Measurements from ENCODE around the gene CTXND2. TPM values are rescaled to one million over a fixed set of nuclear protein-coding genes. Genes with fewer than 3 reads are reported as not detected.
A peak's percentile ranks its signal among the peaks of the same experiment; 100 is the strongest.

The CTXND2 gene
- total RNA-seq, 1 donor from 2014 or later, result not detected

DNA sequence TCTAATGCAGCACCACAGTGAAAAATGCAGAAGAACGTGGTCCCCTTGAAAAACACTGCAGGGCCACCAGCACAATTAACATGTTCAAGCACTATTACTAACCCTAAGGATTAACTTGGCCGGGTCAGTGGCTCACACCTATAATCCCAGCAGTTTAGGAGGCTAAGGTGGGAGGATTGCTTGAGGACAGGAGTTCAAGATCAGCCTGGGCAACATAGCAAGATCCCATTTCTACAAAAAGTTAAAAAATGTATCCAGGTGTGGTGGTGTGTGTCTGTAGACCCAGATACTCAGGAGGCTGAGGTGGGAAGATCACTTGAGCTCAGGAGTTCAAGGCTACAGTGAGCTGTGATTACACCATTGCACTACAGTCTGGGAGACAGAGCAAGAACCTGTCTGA is 13.4 kb upstream of the CTXND2 start:
- Histone ChIP-seq H3K36me3 (no peaks in the 10 kb centered on the region), H3K79me2 (ENCODE audit: low read depth) (peaks cover 71% of the 10 kb centered on the region), H3K4me3 (no peak overlapping the region), H3K4me1 (peaks cover 12% of the 10 kb centered on the region), H2AFZ (replicated peaks) (no peak overlapping the region), H3K9ac (no peak overlapping the region), H3K27me3 (no peaks in the 10 kb centered on the region), H3F3A (ENCODE audit: low read depth) (peaks cover 27% of the 10 kb centered on the region), H3K9me3 (ENCODE audit: low read depth) (no peaks in the 10 kb centered on the region), H4K20me1 (ENCODE audit: low read depth) (no peaks in the 10 kb centered on the region), H3K4me2 (no peak overlapping the region), H3K27ac (no peak overlapping the region)
- peaks cover 18% of the 10 kb centered on the region for H3K36me3 Mint-ChIP-seq
- H3K4me1 Mint-ChIP-seq, result peaks cover 19% of the 10 kb centered on the region
- H3K4me3 Mint-ChIP-seq, result no peak overlapping the region
- H3K27me3 Mint-ChIP-seq (ENCODE audit: insufficient read depth, low read depth), result peaks cover 3% of the 10 kb centered on the region
- no peak overlapping the region for H3K27ac Mint-ChIP-seq
- no peak for TF ChIP-seq EZH2 (IDR thresholded peaks at IDR 0.05)
- no peak for TF ChIP-seq EZH2phosphoT487 (IDR thresholded peaks at IDR 0.05)
- TF ChIP-seq, protein P1, sequence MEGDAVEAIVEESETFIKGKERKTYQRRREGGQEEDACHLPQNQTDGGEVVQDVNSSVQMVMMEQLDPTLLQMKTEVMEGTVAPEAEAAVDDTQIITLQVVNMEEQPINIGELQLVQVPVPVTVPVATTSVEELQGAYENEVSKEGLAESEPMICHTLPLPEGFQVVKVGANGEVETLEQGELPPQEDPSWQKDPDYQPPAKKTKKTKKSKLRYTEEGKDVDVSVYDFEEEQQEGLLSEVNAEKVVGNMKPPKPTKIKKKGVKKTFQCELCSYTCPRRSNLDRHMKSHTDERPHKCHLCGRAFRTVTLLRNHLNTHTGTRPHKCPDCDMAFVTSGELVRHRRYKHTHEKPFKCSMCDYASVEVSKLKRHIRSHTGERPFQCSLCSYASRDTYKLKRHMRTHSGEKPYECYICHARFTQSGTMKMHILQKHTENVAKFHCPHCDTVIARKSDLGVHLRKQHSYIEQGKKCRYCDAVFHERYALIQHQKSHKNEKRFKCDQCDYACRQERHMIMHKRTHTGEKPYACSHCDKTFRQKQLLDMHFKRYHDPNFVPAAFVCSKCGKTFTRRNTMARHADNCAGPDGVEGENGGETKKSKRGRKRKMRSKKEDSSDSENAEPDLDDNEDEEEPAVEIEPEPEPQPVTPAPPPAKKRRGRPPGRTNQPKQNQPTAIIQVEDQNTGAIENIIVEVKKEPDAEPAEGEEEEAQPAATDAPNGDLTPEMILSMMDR (IDR thresholded peaks at IDR 0.05), result no peak
- no peak for DNase-seq (ENCODE audit: low spot score)
- no peaks in the 10 kb centered on the region for H3K9me3 Mint-ChIP-seq

DNA sequence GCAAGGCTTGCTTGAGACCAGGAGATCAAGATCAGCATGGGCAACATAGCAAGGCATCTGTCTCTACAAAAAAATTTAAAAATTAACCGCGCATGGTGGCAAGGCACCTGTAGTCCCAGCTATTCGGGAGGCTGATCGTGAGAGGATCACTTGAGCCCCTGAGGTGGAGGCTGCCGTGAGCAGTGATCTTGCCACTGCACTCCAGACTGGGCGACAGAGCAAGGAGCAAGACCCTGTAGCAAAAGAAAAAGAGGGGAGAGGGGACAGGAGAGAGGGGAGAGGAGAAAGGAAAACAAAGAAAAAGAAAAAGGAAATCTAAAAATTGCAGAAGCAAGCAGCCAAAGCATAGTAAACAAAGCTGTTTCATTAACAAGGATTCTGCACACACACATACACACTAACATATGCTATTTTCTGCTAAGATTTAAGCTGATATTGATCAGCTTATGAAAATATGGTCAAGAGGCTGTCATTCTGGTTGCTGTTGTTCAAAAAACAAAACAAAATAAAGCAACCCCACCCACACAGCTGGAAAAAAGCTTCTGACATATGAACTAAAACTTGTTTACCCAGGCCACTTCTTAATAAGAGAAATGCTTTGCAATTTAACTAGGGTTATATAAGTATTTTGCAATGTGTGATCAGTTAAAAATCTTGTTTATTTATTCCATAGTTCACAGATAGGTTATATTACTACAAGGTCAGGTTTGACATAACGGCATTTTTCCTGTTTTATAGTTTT is 12.3 kb upstream of the CTXND2 start:
- Mint-ChIP-seq H3K27me3 (ENCODE audit: insufficient read depth, low read depth) (peaks cover 3% of the 10 kb centered on the region), H3K36me3 (peaks cover 18% of the 10 kb centered on the region), H3K9me3 (no peaks in the 10 kb centered on the region), H3K4me1 (peaks cover 19% of the 10 kb centered on the region), H3K4me3 (peak overlapping the region; percentile 97), H3K27ac (peak overlapping the region; percentile 95)
- H3K27ac ChIP-seq, result peak overlapping the region; percentile 0
- H3K4me2 ChIP-seq, result peak overlapping the region; percentile 93
- peaks cover 60% of the 10 kb centered on the region for H3K79me2 ChIP-seq (ENCODE audit: low read depth)
- no peak for DNase-seq (ENCODE audit: low spot score)
- H3K9ac ChIP-seq, result no peak overlapping the region
- no peaks in the 10 kb centered on the region for H3K27me3 ChIP-seq
- H3K4me3 ChIP-seq, result peak overlapping the region; percentile 89
- H3K4me1 ChIP-seq, result peaks cover 12% of the 10 kb centered on the region
- H3K36me3 ChIP-seq, result no peaks in the 10 kb centered on the region
- TF ChIP-seq EZH2phosphoT487 (IDR thresholded peaks at IDR 0.05), result no peak
- no peak for TF ChIP-seq EZH2 (IDR thresholded peaks at IDR 0.05)
- TF ChIP-seq, protein P1 (IDR thresholded peaks at IDR 0.05), result no peak
- H2AFZ ChIP-seq (replicated peaks), result no peak overlapping the region
- no peaks in the 10 kb centered on the region for H3K9me3 ChIP-seq (ENCODE audit: low read depth)
- H3F3A ChIP-seq (ENCODE audit: low read depth), result peaks cover 27% of the 10 kb centered on the region
- no peaks in the 10 kb centered on the region for H4K20me1 ChIP-seq (ENCODE audit: low read depth)

DNA sequence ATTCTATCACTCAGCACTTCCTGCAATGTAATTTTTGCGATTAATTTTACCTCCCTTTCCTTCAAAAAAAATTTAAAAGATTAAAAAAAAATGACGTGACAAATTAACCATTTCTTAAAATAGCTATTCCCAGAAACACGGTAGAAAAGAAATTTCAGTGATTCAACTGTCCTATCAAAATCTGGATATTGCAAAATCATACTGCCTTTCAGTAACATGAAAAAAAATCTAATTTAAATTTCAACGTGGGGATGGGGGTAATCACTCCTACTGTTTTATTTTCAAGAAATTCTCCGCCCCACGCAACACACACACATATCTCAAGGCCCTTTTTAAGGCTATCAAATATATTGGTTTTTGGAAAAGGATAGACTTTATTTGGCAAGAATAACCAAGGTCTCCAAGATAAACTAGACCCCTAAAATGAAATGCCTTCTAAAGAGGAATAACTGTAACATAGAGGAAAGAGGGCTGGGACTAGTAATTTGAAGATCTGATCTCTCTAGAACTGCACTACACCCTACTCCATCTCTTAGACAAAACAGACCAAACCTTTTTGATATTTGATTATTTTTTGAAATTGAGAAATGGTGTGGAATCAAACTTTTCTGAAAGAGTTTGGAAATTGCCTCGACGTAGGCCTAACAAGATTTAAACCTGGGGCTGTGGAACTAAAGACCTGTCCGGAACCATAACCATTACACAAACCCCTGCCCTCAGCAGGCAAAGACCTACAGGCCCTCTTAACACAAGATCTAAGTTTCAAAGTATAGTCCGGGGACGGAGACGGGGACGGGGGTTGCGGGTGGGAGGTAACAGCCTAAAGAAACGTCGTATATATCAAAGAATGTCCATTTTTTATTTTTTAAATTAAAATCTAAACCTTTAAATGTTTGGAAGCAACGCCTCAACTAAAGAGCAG is 11.5 kb upstream of the CTXND2 start:
- H3K27ac ChIP-seq, result peak overlapping the region; percentile 87
- H3F3A ChIP-seq (ENCODE audit: low read depth), result peaks cover 27% of the 10 kb centered on the region

More for the DNA sequence above, 11.5 kb upstream of the CTXND2 start:
- H3K79me2 ChIP-seq (ENCODE audit: low read depth), result peaks cover 54% of the 10 kb centered on the region
- H3K9ac ChIP-seq, result peak overlapping the region; percentile 58
- H3K4me1 ChIP-seq, result peaks cover 12% of the 10 kb centered on the region
- H3K9me3 Mint-ChIP-seq, result no peaks in the 10 kb centered on the region
- peak overlapping the region; percentile 93 for H3K27ac Mint-ChIP-seq
- peak overlapping the region; percentile 91 for H2AFZ ChIP-seq (replicated peaks)
- TF ChIP-seq EZH2 (IDR thresholded peaks at IDR 0.05), result no peak
- TF ChIP-seq, protein P1 (IDR thresholded peaks at IDR 0.05), result no peak
- TF ChIP-seq EZH2phosphoT487 (IDR thresholded peaks at IDR 0.05), result no peak
- no peaks in the 10 kb centered on the region for H3K27me3 ChIP-seq
- no peaks in the 10 kb centered on the region for H4K20me1 ChIP-seq (ENCODE audit: low read depth)
- H3K4me3 ChIP-seq, result peak overlapping the region; percentile 89
- H3K4me3 Mint-ChIP-seq, result peak overlapping the region; percentile 97
- H3K27me3 Mint-ChIP-seq (ENCODE audit: insufficient read depth, low read depth), result peaks cover 3% of the 10 kb centered on the region
- H3K36me3 ChIP-seq, result no peaks in the 10 kb centered on the region
- H3K4me2 ChIP-seq, result peak overlapping the region; percentile 93
- peaks cover 13% of the 10 kb centered on the region for H3K36me3 Mint-ChIP-seq
- no peaks in the 10 kb centered on the region for H3K9me3 ChIP-seq (ENCODE audit: low read depth)
- H3K4me1 Mint-ChIP-seq, result peaks cover 16% of the 10 kb centered on the region
- no peak for DNase-seq (ENCODE audit: low spot score)
